Fibroblast of lung (primary cell): ENCODE results near the gene PGM1. TPM values are rescaled to one million over a fixed set of nuclear protein-coding genes. Genes with fewer than 3 reads are reported as not detected.

ENCODE experiments used
- DNase-seq, 2 donors: peaks; one replicate each; pipeline versions ENCODE4 v3.0.0 to v3.0.0-alpha.2; 2010; ENCODE audit warnings: low read depth in 2 of 2
- H2AFZ ChIP-seq: 2 replicates; pipeline ENCODE4 v1.5.1; 2012; ENCODE audit warnings: low read length, control low read depth, inconsistent platforms
- H3K27ac ChIP-seq: 2 replicates; pipeline ENCODE4 v1.5.1; 2011; ENCODE audit warnings: low read length, control low read depth; ENCODE audit not compliant: insufficient read depth
- H3K27me3 ChIP-seq: 2 replicates; pipeline ENCODE4 v1.5.1; 2011; ENCODE audit warnings: mild to moderate bottlenecking, low read length; ENCODE audit not compliant: control insufficient read depth, insufficient read depth
- H3K36me3 ChIP-seq: 2 replicates; pipeline ENCODE4 v1.5.1; 2011; ENCODE audit warnings: low read length; ENCODE audit not compliant: control insufficient read depth, insufficient read depth
- H3K4me1 ChIP-seq: 2 replicates; pipeline ENCODE4 v1.5.1; 2011; ENCODE audit warnings: low read length; ENCODE audit not compliant: control insufficient read depth, insufficient read depth; ENCODE audit errors: extremely low read depth
- H3K4me2 ChIP-seq: 2 replicates; pipeline ENCODE4 v1.5.1; 2011; ENCODE audit warnings: low read length, control low read depth; ENCODE audit not compliant: insufficient read depth; ENCODE audit errors: extremely low read depth
- H3K4me3 ChIP-seq, 4 experiments: fragments of 200-600 bp in 1 of 4; sonication (generic) in 1 of 4; replicated peaks in 1 of 4; 2 replicates each; pipeline ENCODE4 v1.5.1; 2011 to 2016; ENCODE audit warnings: low read length in 4 of 4, low read depth in 3 of 4, mild to moderate bottlenecking in 3 of 4, control low read depth in 2 of 4, inconsistent platforms in 1 of 4, mixed read lengths in 1 of 4; ENCODE audit not compliant: insufficient read depth in 1 of 4; ENCODE audit errors: control extremely low read depth in 1 of 4
- H3K79me2 ChIP-seq: 2 replicates; pipeline ENCODE4 v1.5.1; 2012; ENCODE audit warnings: mild to moderate bottlenecking, low read length, inconsistent platforms; ENCODE audit not compliant: control insufficient read depth, insufficient read depth
- H3K9ac ChIP-seq: 2 replicates; pipeline ENCODE4 v1.5.1; 2011; ENCODE audit warnings: mild to moderate bottlenecking, low read length, control low read depth; ENCODE audit not compliant: insufficient read depth
- H3K9me3 ChIP-seq: 2 replicates; pipeline ENCODE4 v1.5.1; 2012; ENCODE audit warnings: low read depth, low read length; ENCODE audit not compliant: control insufficient read depth, insufficient read depth
- H4K20me1 ChIP-seq: 2 replicates; pipeline ENCODE4 v1.5.1; 2011; ENCODE audit warnings: low read length; ENCODE audit not compliant: control insufficient read depth, insufficient read depth; ENCODE audit errors: extremely low read depth
- CTCF ChIP-seq, 2 donors: IDR thresholded peaks in 1 of 2; conservative IDR thresholded peaks in 1 of 2; 1 replicate in 1 of 2; 2 replicates in 1 of 2; pipeline ENCODE4 v1.5.1; 2011 to 2012; ENCODE audit warnings: low read length in 2 of 2, control low read depth in 1 of 2, inconsistent platforms in 1 of 2, low read depth in 1 of 2, mild to moderate bottlenecking in 1 of 2
- EZH2 ChIP-seq: IDR thresholded peaks from 2 replicates; pipeline ENCODE4 v1.5.1; 2012; ENCODE audit warnings: low read length, control low read depth, mild to moderate bottlenecking; ENCODE audit errors: missing control alignments
- polyA plus RNA-seq, 2 donors: library from polyadenylated mRNA; depleted of rRNA in 1 of 2; stranded (reverse) in 1 of 2; unstranded in 1 of 2; fragments of >200 nt; gene quantifications; 2 replicates each; pipeline ENCODE4 v1.2.1, GENCODE V29; 2011 to 2012; ENCODE audit warnings: missing spikeins in 1 of 2
- total RNA-seq: library from RNA; depleted of rRNA; stranded (reverse); fragments of >200 nt; gene quantifications from 2 replicates; pipeline ENCODE4 v1.2.1, GENCODE V29; 2014

Gene PGM1
- total and polyA plus RNA-seq, 2 donors (not counting 1 experiment from before 2014, with no cell fraction given), result 43.7 to 51.4 TPM

GRCh38 chr1:63638471-63638870, 45.3 kb downstream of the PGM1 start:
- Histone ChIP-seq H3K4me1 (no peaks in the 10 kb centered on the region), H3K4me2 (no peak overlapping the region), H3K79me2 (no peaks in the 10 kb centered on the region), H3K9me3 (no peaks in the 10 kb centered on the region), H3K9ac (no peak overlapping the region), H3K27me3 (no peaks in the 10 kb centered on the region), H3K27ac (no peak overlapping the region), H3K4me3 (no peak overlapping the region), H4K20me1 (no peaks in the 10 kb centered on the region), H2AFZ (no peak overlapping the region), H3K36me3 (no peaks in the 10 kb centered on the region)
- TF ChIP-seq EZH2, result no peak
- no peak for TF ChIP-seq CTCF (conservative IDR thresholded peaks at IDR 0.05 in 1 of 2, IDR thresholded peaks at IDR 0.05 in 1 of 2; ENCODE audit: low read depth in 1 of 2, low read length in 2 of 2)
- DNase-seq, result no peak

GRCh38 chr1:63638875-63639274, 45.7 kb downstream of the PGM1 start:
- Histone ChIP-seq H3K27me3 (no peaks in the 10 kb centered on the region), H2AFZ (no peak overlapping the region), H3K79me2 (no peaks in the 10 kb centered on the region), H3K27ac (no peak overlapping the region), H3K4me1 (no peaks in the 10 kb centered on the region), H3K4me2 (no peak overlapping the region), H3K9me3 (no peaks in the 10 kb centered on the region), H4K20me1 (no peaks in the 10 kb centered on the region), H3K9ac (no peak overlapping the region), H3K4me3 (no peak overlapping the region), H3K36me3 (no peaks in the 10 kb centered on the region)
- no peak for TF ChIP-seq EZH2
- no peak for TF ChIP-seq CTCF (conservative IDR thresholded peaks at IDR 0.05 in 1 of 2, IDR thresholded peaks at IDR 0.05 in 1 of 2; ENCODE audit: low read depth in 1 of 2, low read length in 2 of 2)
- no peak for DNase-seq

GRCh38 chr1:63640633-63641567, 47.7 kb downstream of the PGM1 start:
- H3K4me3 ChIP-seq, result no peak overlapping the region
- no peak for DNase-seq
- no peaks in the 10 kb centered on the region for H3K36me3 ChIP-seq
- no peak overlapping the region for H3K9ac ChIP-seq
- no peak overlapping the region for H2AFZ ChIP-seq
- no peak overlapping the region for H3K27ac ChIP-seq
- no peak for TF ChIP-seq EZH2
- no peak for TF ChIP-seq CTCF (conservative IDR thresholded peaks at IDR 0.05 in 1 of 2, IDR thresholded peaks at IDR 0.05 in 1 of 2; ENCODE audit: low read depth in 1 of 2, low read length in 2 of 2)
- no peaks in the 10 kb centered on the region for H3K4me1 ChIP-seq
- no peak overlapping the region for H3K4me2 ChIP-seq
- no peaks in the 10 kb centered on the region for H3K79me2 ChIP-seq
- H3K27me3 ChIP-seq, result no peaks in the 10 kb centered on the region
- no peaks in the 10 kb centered on the region for H4K20me1 ChIP-seq
- no peaks in the 10 kb centered on the region for H3K9me3 ChIP-seq
